H1 (cell line): ENCODE measurements around the gene MAN1A2. TPM values are rescaled to one million over a fixed set of nuclear protein-coding genes. Genes with fewer than 3 reads are reported as not detected.

ENCODE experiments used
- CTCF ChIA-PET: fragments of 300-600 bp; sonication (Branson Sonifier 250); formaldehyde crosslinking; loops from one replicate; lab custom pipeline; 2021; ENCODE audit not compliant: partially characterized antibody; lab: Charles Lee
- POLR2A ChIA-PET: fragments of 300-600 bp; sonication (Branson Sonifier 250); formaldehyde crosslinking; loops from one replicate; lab custom pipeline; 2021; ENCODE audit warnings: inconsistent platforms; ENCODE audit not compliant: partially characterized antibody; lab: Charles Lee
- DNase-seq, 2 experiments: peaks; one replicate each; pipeline versions ENCODE4 v3.0.0 to v3.0.0-alpha.2; 2010 to 2022; ENCODE audit warnings: low spot score in 2 of 2, low read depth in 1 of 2, mixed read lengths in 1 of 2
- FAIRE-seq: peaks from 2 replicates; lab custom pipeline; 2011; peaks lifted over from hg19 to GRCh38; lab: Jason Lieb, UNC
- H2AFZ ChIP-seq: 2 replicates; pipeline ENCODE4 v1.8.1; 2012; ENCODE audit warnings: low read length, inconsistent platforms
- H2AK5ac ChIP-seq: 2 replicates; pipeline ENCODE4 v1.6.1; 2013; ENCODE audit warnings: low read depth, low read length
- H2BK120ac ChIP-seq: replicated peaks from 2 replicates; pipeline ENCODE3; 2013; ENCODE audit warnings: low read depth, low read length, inconsistent platforms
- H2BK12ac ChIP-seq: 2 replicates; pipeline ENCODE4 v1.6.1; 2013; ENCODE audit warnings: low read depth, low read length
- H2BK15ac ChIP-seq: 2 replicates; pipeline ENCODE4 v1.6.1; 2013; ENCODE audit warnings: low read length
- H2BK20ac ChIP-seq: 2 replicates; pipeline ENCODE4 v1.6.1; 2013; ENCODE audit warnings: low read length
- H2BK5ac ChIP-seq: 2 replicates; pipeline ENCODE4 v1.6.1; 2013; ENCODE audit warnings: low read depth, low read length
- H3K14ac ChIP-seq: 2 replicates; pipeline ENCODE4 v1.6.1; 2013; ENCODE audit warnings: inconsistent platforms; ENCODE audit not compliant: insufficient read length
- H3K18ac ChIP-seq: 2 replicates; pipeline ENCODE4 v1.6.1; 2013; ENCODE audit warnings: low read length; ENCODE audit errors: extremely low read depth
- H3K23ac ChIP-seq: 2 replicates; pipeline ENCODE4 v1.6.1; 2013; ENCODE audit warnings: inconsistent platforms; ENCODE audit not compliant: insufficient read length
- H3K23me2 ChIP-seq: 2 replicates; pipeline ENCODE4 v1.6.1; 2013; ENCODE audit warnings: low read depth, low read length
- H3K27ac ChIP-seq: 2 replicates; pipeline ENCODE4 v1.6.1; 2011; ENCODE audit warnings: low read depth, low read length, inconsistent platforms
- H3K27me3 ChIP-seq, 4 experiments: replicated peaks in 1 of 4; 1 replicate in 1 of 4; 2 replicates in 3 of 4; pipeline versions ENCODE4 v1.6.1 to v1.8.1; 2011 to 2013; ENCODE audit warnings: low read length in 3 of 4, mild to moderate bottlenecking in 3 of 4, inconsistent platforms in 2 of 4, mixed read lengths in 2 of 4, moderate library complexity in 1 of 4; ENCODE audit not compliant: control insufficient read depth in 3 of 4, insufficient read depth in 3 of 4; ENCODE audit errors: extremely low read depth in 1 of 4
- H3K36me3 ChIP-seq, 4 experiments: 2 replicates each; pipeline versions ENCODE4 v1.6.1 to v1.8.1; 2011 to 2013; ENCODE audit warnings: mild to moderate bottlenecking in 4 of 4, low read length in 3 of 4, moderate library complexity in 2 of 4, control low read depth in 1 of 4, inconsistent platforms in 1 of 4; ENCODE audit not compliant: insufficient read depth in 4 of 4, control insufficient read depth in 2 of 4
- H3K4ac ChIP-seq: replicated peaks from 2 replicates; pipeline ENCODE3; 2013; ENCODE audit warnings: low read length, low read depth, mixed read lengths, inconsistent platforms; ENCODE audit not compliant: insufficient read length
- H3K4me1 ChIP-seq, 4 experiments: replicated peaks in 1 of 4; 1 replicate in 1 of 4; 2 replicates in 3 of 4; pipeline versions ENCODE4 v1.6.1 to v1.8.1; 2011 to 2013; ENCODE audit warnings: low read length in 3 of 4, inconsistent platforms in 2 of 4, mixed read lengths in 1 of 4; ENCODE audit not compliant: insufficient read depth in 4 of 4, control insufficient read depth in 3 of 4
- H3K4me2 ChIP-seq, 2 experiments: 2 replicates each; pipeline versions ENCODE4 v1.6.1 to v1.8.1; 2011 to 2013; ENCODE audit warnings: low read depth in 2 of 2, low read length in 2 of 2, control low read depth in 1 of 2, inconsistent platforms in 1 of 2, mild to moderate bottlenecking in 1 of 2; ENCODE audit not compliant: insufficient read depth in 1 of 2
- H3K4me3 ChIP-seq, 4 experiments: fragments of 200-600, 300-600 bp in 1 of 4; sonication (generic), shearing (Covaris generic), sonication (Bioruptor Twin) in 1 of 4; 2 replicates each; pipeline versions ENCODE4 v1.5.1 to v1.8.1; 2011 to 2016; ENCODE audit warnings: low read length in 4 of 4, low read depth in 3 of 4, control low read depth in 2 of 4, inconsistent platforms in 2 of 4, mild to moderate bottlenecking in 2 of 4, mixed read lengths in 1 of 4, moderate library complexity in 1 of 4; ENCODE audit not compliant: insufficient read depth in 2 of 4; ENCODE audit errors: extremely low read depth in 1 of 4
- H3K56ac ChIP-seq: replicated peaks from 2 replicates; pipeline ENCODE3; 2013; ENCODE audit warnings: low read depth, mild to moderate bottlenecking, mixed read lengths, low read length, inconsistent platforms; ENCODE audit not compliant: insufficient read length
- H3K79me1 ChIP-seq: 2 replicates; pipeline ENCODE4 v1.6.1; 2013; ENCODE audit warnings: low read depth, low read length, control low read depth
- H3K79me2 ChIP-seq, 2 experiments: 2 replicates each; pipeline versions ENCODE4 v1.6.1 to v1.8.1; 2012 to 2013; ENCODE audit warnings: low read length in 2 of 2, mild to moderate bottlenecking in 2 of 2, inconsistent platforms in 1 of 2; ENCODE audit not compliant: insufficient read depth in 2 of 2, control insufficient read depth in 1 of 2
- H3K9ac ChIP-seq, 4 experiments: replicated peaks in 1 of 4; 1 replicate in 1 of 4; 2 replicates in 3 of 4; pipeline versions ENCODE4 v1.6.1 to v1.8.1; 2011 to 2013; ENCODE audit warnings: low read depth in 3 of 4, low read length in 3 of 4, control low read depth in 2 of 4, mild to moderate bottlenecking in 2 of 4, moderate library complexity in 2 of 4, inconsistent platforms in 1 of 4; ENCODE audit errors: extremely low read depth in 1 of 4
- H3K9me3 ChIP-seq, 2 experiments: 2 replicates each; pipeline versions ENCODE4 v1.6.1 to v1.8.1; 2012 to 2013; ENCODE audit warnings: mild to moderate bottlenecking in 2 of 2, moderate library complexity in 2 of 2, control low read depth in 1 of 2, inconsistent platforms in 1 of 2, low read depth in 1 of 2, low read length in 1 of 2, mixed read lengths in 1 of 2; ENCODE audit not compliant: insufficient read depth in 2 of 2
- H4K20me1 ChIP-seq, 2 experiments: replicated peaks in 1 of 2; 2 replicates each; pipeline versions ENCODE3 to v1.8.1; 2011 to 2013; ENCODE audit warnings: inconsistent platforms in 2 of 2, low read length in 2 of 2, mild to moderate bottlenecking in 1 of 2; ENCODE audit not compliant: insufficient read depth in 2 of 2, control insufficient read depth in 1 of 2
- H4K5ac ChIP-seq: 2 replicates; pipeline ENCODE4 v1.6.1; 2013; ENCODE audit warnings: low read length, low read depth, mixed read lengths, inconsistent platforms; ENCODE audit not compliant: insufficient read length
- H4K8ac ChIP-seq: 2 replicates; pipeline ENCODE4 v1.8.0; 2013; ENCODE audit warnings: mild to moderate bottlenecking, moderate library complexity, low read length, inconsistent platforms; ENCODE audit not compliant: insufficient read depth; ENCODE audit errors: extremely low read depth
- H4K91ac ChIP-seq: replicated peaks from 2 replicates; pipeline ENCODE3; 2013; ENCODE audit warnings: low read length, mixed read lengths, inconsistent platforms; ENCODE audit not compliant: insufficient read length
- USF2 ChIP-seq: IDR thresholded peaks from 2 replicates; pipeline ENCODE4 v1.6.1; 2011; ENCODE audit warnings: low read length, improper control_type of control experiment
- WGBS, 2 experiments: shearing (Covaris generic) in 1 of 2; methylation state at CpG; one replicate each; pipeline versions ENCODE4 v1.1.6 to v1.1.7; 2013 to 2015; ENCODE audit warnings: low lambda C conversion rate in 2 of 2, mixed read lengths in 2 of 2, inconsistent platforms in 1 of 2, low coverage in 1 of 2, missing lambda C conversion rate in 1 of 2; ENCODE audit not compliant: insufficient replicate concordance in 2 of 2, insufficient coverage in 1 of 2, insufficient read length in 1 of 2; ENCODE audit errors: extremely low coverage in 1 of 2, missing lambda C conversion rate in 1 of 2; 5-methylcytosine and 5-hydroxymethylcytosine counted together
- polyA plus RNA-seq, 7 experiments: library from polyadenylated mRNA; depleted of rRNA in 3 of 7; stranded (reverse) in 5 of 7; unstranded in 2 of 7; fragments of >200 nt in 5 of 7; fragments of 200-250 nt in 2 of 7; gene quantifications; 1 replicate in 5 of 7; 2 replicates in 1 of 7; 4 replicates in 1 of 7; pipeline versions ENCODE4 v1.2.1 to v1.2.3, GENCODE V29; 2011 to 2013; ENCODE audit warnings: missing spikeins in 2 of 7, mixed read lengths in 2 of 7
- total RNA-seq: library from RNA; stranded (reverse); fragmentation: NEBNext Ultra II Directional; extraction: Animal tissue kit (Norgen Biotek cat#: 25700); gene quantifications from 2 replicates; pipeline ENCODE4 v1.2.1, GENCODE V29; 2021

The MAN1A2 gene
- total and polyA plus RNA-seq, 2 of the 8 experiments (the other 6 are each of a cell fraction or from before 2014, with no cell fraction given), result 5.5 to 18.8 TPM

DNA sequence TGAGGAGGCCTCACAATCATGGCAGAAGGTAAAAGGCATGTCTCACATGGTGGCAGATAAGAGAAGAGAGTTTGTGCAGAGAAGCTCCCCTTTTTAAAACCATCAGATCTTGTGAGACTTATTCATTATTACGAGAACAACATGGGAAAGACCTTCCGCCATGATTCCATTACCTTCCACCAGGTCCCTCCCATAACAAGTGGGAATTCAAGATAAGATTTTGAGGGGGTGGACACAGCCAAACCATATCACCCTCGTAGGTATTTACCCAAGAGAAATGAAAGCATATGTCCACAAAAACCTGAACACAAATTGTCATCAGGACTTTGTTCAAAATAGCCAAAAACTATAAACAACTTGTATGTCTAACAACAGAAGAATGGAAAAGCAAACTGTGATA, 192.7 kb downstream of the MAN1A2 start:
- Histone ChIP-seq H4K91ac (no peak overlapping the region), H3K79me2 (no peaks in the 10 kb centered on the region), H3K9ac (no peak overlapping the region), H3K23ac (no peak overlapping the region), H4K8ac (no peak overlapping the region), H2BK5ac (no peak overlapping the region), H2BK12ac (no peak overlapping the region), H3K27me3 (no peaks in the 10 kb centered on the region), H3K14ac (no peak overlapping the region), H2BK15ac (no peak overlapping the region), H2BK20ac (no peak overlapping the region), H4K5ac (no peak overlapping the region), H2AFZ (no peak overlapping the region), H3K4me2 (no peak overlapping the region), H3K56ac (no peak overlapping the region), H3K4me3 (no peak overlapping the region), H3K27ac (no peak overlapping the region), H4K20me1 (no peaks in the 10 kb centered on the region), H3K4me1 (no peaks in the 10 kb centered on the region), H3K9me3 (peaks cover 4 to 11% of the 10 kb centered on the region in 2 experiments; a peak in 2 of 4 replicates), H3K36me3 (no peaks in the 10 kb centered on the region), H3K79me1 (no peaks in the 10 kb centered on the region), H3K18ac (no peak overlapping the region), H3K23me2 (no peaks in the 10 kb centered on the region), H2BK120ac (no peak overlapping the region), H3K4ac (no peak overlapping the region), H2AK5ac (no peak overlapping the region)
- FAIRE-seq, result no peak
- ChIA-PET CTCF (no interaction called here), POLR2A (no interaction called here)
- DNase-seq, result no peak
- 86% methylated on average over 3 of the region's 3 CpGs; no CpG with 5 or more reads in 1 of the 2 experiments for WGBS, 2 experiments
- TF ChIP-seq USF2, result no peak
